Measurements from ENCODE around the gene LY6G6D. TPM values are rescaled to one million over a fixed set of nuclear protein-coding genes. Genes with fewer than 3 reads are reported as not detected.

LY6G6D gene
- total RNA-seq, 1 experiment from 2014 or later = not detected

DNA sequence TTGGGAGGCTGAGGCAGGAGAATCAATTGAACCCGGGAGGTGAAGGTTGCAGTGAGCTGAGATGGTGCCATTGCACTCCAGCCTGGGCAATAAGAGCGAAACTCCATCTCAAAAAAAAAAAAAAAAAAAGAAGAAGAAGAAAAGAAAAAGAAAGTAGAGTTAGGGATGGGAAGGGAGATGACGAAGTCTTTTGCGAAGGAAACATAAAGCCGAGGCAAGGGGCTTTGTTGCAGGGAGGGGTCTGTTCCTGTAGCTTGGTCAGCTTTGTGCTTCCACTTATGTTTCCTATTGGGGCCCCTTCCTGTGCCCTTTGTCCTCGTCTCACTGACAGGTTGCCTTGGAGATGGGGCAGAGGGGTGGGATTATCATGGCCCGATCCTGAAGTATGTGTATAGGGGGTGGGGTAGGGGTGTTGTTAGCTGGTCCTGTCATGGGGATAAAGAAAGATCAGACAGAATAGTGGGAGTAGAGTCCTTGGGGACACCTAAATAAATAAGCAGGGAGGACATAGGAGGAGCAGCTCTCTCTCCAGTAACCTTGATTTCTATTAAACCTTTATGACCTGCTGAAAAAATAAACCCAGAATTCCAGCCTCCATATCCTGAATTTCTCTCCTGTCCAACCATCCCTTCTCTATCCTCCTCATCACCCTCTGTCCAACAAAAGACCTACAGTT, 22.3 kb downstream of the LY6G6D start:
- peaks cover 77% of the 10 kb centered on the region for H3K36me3 Mint-ChIP-seq (ENCODE audit: insufficient read depth, unreplicated experiment)
- DNase-seq = peak; percentile 85 to 93
- Histone ChIP-seq H3K4me3 (ENCODE audit: low read depth, low read length) (peak overlapping the region; percentile 30), H3K36me3 (ENCODE audit: control insufficient read depth, insufficient read depth, low read length) (0 out of 2 replicates have a peak, but pooled peaks cover 2% of the 10 kb centered on the region), H3K27me3 (replicated peaks; ENCODE audit: control insufficient read depth, insufficient read depth, low read length) (no peaks in the 10 kb centered on the region), H3K9me3 (no peaks in the 10 kb centered on the region), H3K4me1 (peaks cover 33% of the 10 kb centered on the region)
- H3K4me3 Mint-ChIP-seq (ENCODE audit: unreplicated experiment) = peak overlapping the region; percentile 95
- TF ChIP-seq, protein P1, sequence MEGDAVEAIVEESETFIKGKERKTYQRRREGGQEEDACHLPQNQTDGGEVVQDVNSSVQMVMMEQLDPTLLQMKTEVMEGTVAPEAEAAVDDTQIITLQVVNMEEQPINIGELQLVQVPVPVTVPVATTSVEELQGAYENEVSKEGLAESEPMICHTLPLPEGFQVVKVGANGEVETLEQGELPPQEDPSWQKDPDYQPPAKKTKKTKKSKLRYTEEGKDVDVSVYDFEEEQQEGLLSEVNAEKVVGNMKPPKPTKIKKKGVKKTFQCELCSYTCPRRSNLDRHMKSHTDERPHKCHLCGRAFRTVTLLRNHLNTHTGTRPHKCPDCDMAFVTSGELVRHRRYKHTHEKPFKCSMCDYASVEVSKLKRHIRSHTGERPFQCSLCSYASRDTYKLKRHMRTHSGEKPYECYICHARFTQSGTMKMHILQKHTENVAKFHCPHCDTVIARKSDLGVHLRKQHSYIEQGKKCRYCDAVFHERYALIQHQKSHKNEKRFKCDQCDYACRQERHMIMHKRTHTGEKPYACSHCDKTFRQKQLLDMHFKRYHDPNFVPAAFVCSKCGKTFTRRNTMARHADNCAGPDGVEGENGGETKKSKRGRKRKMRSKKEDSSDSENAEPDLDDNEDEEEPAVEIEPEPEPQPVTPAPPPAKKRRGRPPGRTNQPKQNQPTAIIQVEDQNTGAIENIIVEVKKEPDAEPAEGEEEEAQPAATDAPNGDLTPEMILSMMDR (IDR thresholded peaks at IDR 0.05; ENCODE audit: insufficient read depth in 1 of 2, low read depth in 1 of 2, low read length in 1 of 2, severe bottlenecking in 1 of 2, unreplicated experiment in 1 of 2) = no peak
- peaks cover 31% of the 10 kb centered on the region for H3K4me1 Mint-ChIP-seq (ENCODE audit: low read depth, unreplicated experiment)
- H3K9me3 Mint-ChIP-seq (ENCODE audit: unreplicated experiment) = no peaks in the 10 kb centered on the region
- ChIA-PET POLR2A (interaction anchor here (0.6 to 3.3 kb wide), 15 partner anchors 8 to 208 kb away, joined by 3 to 59 read pairs (median 5); partner anchors contain the start of genes APOM, BAG6, C6orf47 and CFB), CTCF (interaction anchor here (0.6 to 3.8 kb wide), 7 partner anchors 8 to 69 kb away, joined by 3 to 32 read pairs (median 5); partner anchors contain the start of genes ABHD16A, DDAH2, LSM2 and LY6G5C)
- intact Hi-C loops (cut with micrococcal nuclease; ENCODE audit: unreplicated experiment) = loop anchor here (2.0 to 5.0 kb wide), 4 partner anchors 35 to 190 kb away; partner anchors contain the start of genes ABHD16A, ATP6V1G2, CSNK2B and HSPA1B
- BruUV-seq (replicated peaks) = no TSS peak
- H3K27ac Mint-ChIP-seq (ENCODE audit: unreplicated experiment) = peak overlapping the region; percentile 98
- H3K27me3 Mint-ChIP-seq (ENCODE audit: insufficient read depth, unreplicated experiment) = no peaks in the 10 kb centered on the region

DNA sequence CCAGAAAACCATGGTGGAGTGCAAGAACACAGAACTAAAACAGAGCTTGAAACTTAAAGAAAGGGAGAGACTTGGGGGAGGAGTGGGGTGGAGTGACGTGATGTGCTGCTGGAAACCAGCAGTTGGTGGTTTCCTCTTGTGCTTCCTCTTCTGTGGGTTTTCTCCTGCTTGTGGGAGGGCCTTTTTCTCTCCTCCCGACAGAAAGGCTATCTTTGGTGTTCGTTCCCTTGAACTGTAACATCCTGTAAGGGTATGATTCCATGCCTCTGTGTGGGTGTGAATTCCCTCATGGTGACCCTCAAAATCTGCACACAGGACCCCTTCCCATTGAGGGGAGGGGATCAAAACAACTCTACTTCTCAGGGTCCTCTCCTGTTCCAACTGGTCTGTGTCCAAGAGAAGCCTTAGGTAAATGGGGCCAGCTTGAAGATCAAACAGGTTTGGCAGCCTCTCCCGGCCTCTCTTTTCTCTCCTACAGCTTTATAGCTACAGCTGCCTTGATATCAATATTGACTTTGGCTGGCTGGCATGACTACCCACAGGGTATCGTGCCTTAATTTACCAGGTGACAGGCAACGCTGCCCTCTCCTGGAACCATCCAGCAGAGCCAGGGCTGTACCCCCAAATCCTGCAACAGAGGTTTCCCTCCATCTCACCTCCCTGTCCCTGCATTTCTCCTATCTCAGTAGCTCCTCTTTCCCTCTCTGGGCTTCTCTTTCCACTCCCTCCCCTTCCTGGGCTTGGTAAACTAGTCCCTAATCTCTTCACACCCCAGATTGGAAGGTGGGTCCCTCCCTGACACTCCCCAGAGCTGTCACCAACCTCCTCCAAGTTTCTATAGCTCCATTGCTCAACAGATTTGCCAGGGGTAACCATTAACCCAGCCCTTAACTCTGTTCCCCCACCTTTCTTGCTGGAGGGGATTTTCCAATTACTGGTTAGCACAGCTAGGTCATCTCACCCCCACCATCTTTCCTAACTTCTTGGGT, 23.1 kb downstream of the LY6G6D start:
- peak overlapping the region; percentile 98 for H3K27ac Mint-ChIP-seq (ENCODE audit: unreplicated experiment)
- 0 out of 2 replicates have a peak, but pooled peaks cover under 1% of the 10 kb centered on the region for H3K36me3 ChIP-seq (ENCODE audit: control insufficient read depth, insufficient read depth, low read length)
- H3K9me3 ChIP-seq = no peaks in the 10 kb centered on the region
- H3K27me3 ChIP-seq (replicated peaks; ENCODE audit: control insufficient read depth, insufficient read depth, low read length) = no peaks in the 10 kb centered on the region
- TF ChIP-seq, protein P1 (IDR thresholded peaks at IDR 0.05; ENCODE audit: insufficient read depth in 1 of 2, low read depth in 1 of 2, low read length in 1 of 2, severe bottlenecking in 1 of 2, unreplicated experiment in 1 of 2) = peak in 1 of 2 experiments; percentile 19
- H3K4me3 Mint-ChIP-seq (ENCODE audit: unreplicated experiment) = peak overlapping the region; percentile 95
- H3K4me1 ChIP-seq = peaks cover 33% of the 10 kb centered on the region
- CTCF ChIA-PET = interaction anchor here (0.8 to 3.8 kb wide), 11 partner anchors 8 to 72 kb away, joined by 3 to 32 read pairs (median 5); partner anchors contain the start of genes ABHD16A, DDAH2, LSM2 and LY6G5C
- intact Hi-C loops (cut with micrococcal nuclease; ENCODE audit: unreplicated experiment) = loop anchor here (1.0 to 5.0 kb wide), 6 partner anchors 8 to 191 kb away; partner anchors contain the start of genes ABHD16A, ATP6V1G2, CSNK2B and HSPA1B
- DNase-seq = peak; percentile 91 to 94
- TSS peak; percentile 19 for BruUV-seq (replicated peaks)
- no peaks in the 10 kb centered on the region for H3K27me3 Mint-ChIP-seq (ENCODE audit: insufficient read depth, unreplicated experiment)
- peaks cover 69% of the 10 kb centered on the region for H3K36me3 Mint-ChIP-seq (ENCODE audit: insufficient read depth, unreplicated experiment)
- H3K4me3 ChIP-seq (ENCODE audit: low read depth, low read length) = peak overlapping the region; percentile 30
- no peaks in the 10 kb centered on the region for H3K9me3 Mint-ChIP-seq (ENCODE audit: unreplicated experiment)
- POLR2A ChIA-PET = interaction anchor here (0.6 to 3.6 kb wide), 22 partner anchors 9 to 457 kb away, joined by 3 to 59 read pairs (median 6); partner anchors contain the start of genes ABHD16A, APOM, BAG6 and C6orf47
- H3K4me1 Mint-ChIP-seq (ENCODE audit: low read depth, unreplicated experiment) = peaks cover 30% of the 10 kb centered on the region

All from Caco-2 (cell line).